ENCODE data around the gene CORO2B. TPM values are rescaled to one million over a fixed set of nuclear protein-coding genes. Genes with fewer than 3 reads are reported as not detected.

Gene CORO2B
- total RNA-seq, 3 donors from 2014 or later: 1.3 to 4.7 (median 1.9) TPM

DNA sequence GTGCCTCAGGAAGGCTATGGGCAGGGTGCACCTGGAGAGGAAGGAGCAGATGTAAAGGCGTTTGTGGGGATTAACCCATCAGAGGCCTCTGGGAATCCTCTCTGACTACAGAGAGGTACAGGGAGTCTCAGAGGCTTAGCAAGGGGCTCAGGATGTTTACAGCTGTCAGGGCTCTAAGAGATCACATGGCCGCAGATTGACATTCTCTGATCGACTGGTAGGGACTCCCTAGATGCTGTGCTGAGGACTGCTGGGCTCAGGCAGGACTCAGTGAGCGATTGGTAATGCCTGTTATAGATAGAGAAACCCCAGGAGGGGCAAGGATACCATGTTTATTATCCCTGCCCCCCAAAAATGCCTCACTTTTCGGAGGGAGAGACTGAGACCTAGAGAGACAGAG lies 103.5 kb downstream of the CORO2B start:
- intact Hi-C loops (cut with DNase I, micrococcal nuclease): no loop called here
- H3K4me1 ChIP-seq (ENCODE audit: low read depth): no peaks in the 10 kb centered on the region
- ATAC-seq (no peak), DNase-seq (no peak)
- no peaks in the 10 kb centered on the region for H3K36me3 ChIP-seq (ENCODE audit: low read depth)
- TF ChIP-seq, protein P1, sequence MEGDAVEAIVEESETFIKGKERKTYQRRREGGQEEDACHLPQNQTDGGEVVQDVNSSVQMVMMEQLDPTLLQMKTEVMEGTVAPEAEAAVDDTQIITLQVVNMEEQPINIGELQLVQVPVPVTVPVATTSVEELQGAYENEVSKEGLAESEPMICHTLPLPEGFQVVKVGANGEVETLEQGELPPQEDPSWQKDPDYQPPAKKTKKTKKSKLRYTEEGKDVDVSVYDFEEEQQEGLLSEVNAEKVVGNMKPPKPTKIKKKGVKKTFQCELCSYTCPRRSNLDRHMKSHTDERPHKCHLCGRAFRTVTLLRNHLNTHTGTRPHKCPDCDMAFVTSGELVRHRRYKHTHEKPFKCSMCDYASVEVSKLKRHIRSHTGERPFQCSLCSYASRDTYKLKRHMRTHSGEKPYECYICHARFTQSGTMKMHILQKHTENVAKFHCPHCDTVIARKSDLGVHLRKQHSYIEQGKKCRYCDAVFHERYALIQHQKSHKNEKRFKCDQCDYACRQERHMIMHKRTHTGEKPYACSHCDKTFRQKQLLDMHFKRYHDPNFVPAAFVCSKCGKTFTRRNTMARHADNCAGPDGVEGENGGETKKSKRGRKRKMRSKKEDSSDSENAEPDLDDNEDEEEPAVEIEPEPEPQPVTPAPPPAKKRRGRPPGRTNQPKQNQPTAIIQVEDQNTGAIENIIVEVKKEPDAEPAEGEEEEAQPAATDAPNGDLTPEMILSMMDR (IDR thresholded peaks at IDR 0.05): no peak
- H3K9me3 ChIP-seq: no peaks in the 10 kb centered on the region
- no peak overlapping the region for H3K4me3 ChIP-seq

GRCh38 chr15:68683026-68683425 lies 104.2 kb downstream of the CORO2B start:
- Histone ChIP-seq H3K9me3 (no peaks in the 10 kb centered on the region), H3K4me1 (ENCODE audit: low read depth) (no peaks in the 10 kb centered on the region), H3K36me3 (ENCODE audit: low read depth) (no peaks in the 10 kb centered on the region), H3K4me3 (no peak overlapping the region)
- intact Hi-C loops (cut with DNase I, micrococcal nuclease): no loop called here
- ATAC-seq (no peak), DNase-seq (no peak)
- TF ChIP-seq, protein P1 (IDR thresholded peaks at IDR 0.05): no peak

DNA sequence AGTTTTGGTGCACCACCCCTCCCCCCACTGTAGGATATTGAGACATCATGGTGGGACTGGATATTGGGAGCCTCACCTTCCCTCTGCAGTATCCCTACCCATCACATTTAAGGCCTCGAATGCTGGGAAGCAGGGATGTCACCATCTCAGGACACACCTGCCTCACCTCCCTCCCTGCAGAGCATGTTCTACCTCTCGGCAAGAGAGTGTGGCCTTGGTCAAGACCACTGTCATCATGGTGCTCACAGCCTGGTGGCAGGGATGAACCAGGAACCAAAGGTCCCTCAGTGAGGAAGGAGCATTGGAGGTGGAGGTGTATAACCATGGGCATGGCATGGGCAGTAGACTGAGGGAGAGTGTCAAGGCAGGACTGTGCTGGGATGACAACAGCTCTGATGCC lies 104.8 kb downstream of the CORO2B start:
- Histone ChIP-seq H3K36me3 (ENCODE audit: low read depth) (no peaks in the 10 kb centered on the region), H3K9me3 (no peaks in the 10 kb centered on the region), H3K4me3 (no peak overlapping the region), H3K4me1 (ENCODE audit: low read depth) (no peaks in the 10 kb centered on the region)
- DNase-seq: no peak
- intact Hi-C loops (cut with DNase I, micrococcal nuclease): no loop called here
- no peak for ATAC-seq
- TF ChIP-seq, protein P1 (IDR thresholded peaks at IDR 0.05): no peak

- intact Hi-C loops (cut with DNase I, micrococcal nuclease): no loop called here
- Histone ChIP-seq H3K4me1 (ENCODE audit: low read depth) (no peaks in the 10 kb centered on the region), H3K9me3 (no peaks in the 10 kb centered on the region), H3K36me3 (ENCODE audit: low read depth) (no peaks in the 10 kb centered on the region), H3K4me3 (no peak overlapping the region)
- DNase-seq (no peak), ATAC-seq (no peak)
- TF ChIP-seq, protein P1 (IDR thresholded peaks at IDR 0.05): no peak
These were observed 105.7 kb downstream of the CORO2B start for GRCh38 chr15:68684476-68684875.

DNA sequence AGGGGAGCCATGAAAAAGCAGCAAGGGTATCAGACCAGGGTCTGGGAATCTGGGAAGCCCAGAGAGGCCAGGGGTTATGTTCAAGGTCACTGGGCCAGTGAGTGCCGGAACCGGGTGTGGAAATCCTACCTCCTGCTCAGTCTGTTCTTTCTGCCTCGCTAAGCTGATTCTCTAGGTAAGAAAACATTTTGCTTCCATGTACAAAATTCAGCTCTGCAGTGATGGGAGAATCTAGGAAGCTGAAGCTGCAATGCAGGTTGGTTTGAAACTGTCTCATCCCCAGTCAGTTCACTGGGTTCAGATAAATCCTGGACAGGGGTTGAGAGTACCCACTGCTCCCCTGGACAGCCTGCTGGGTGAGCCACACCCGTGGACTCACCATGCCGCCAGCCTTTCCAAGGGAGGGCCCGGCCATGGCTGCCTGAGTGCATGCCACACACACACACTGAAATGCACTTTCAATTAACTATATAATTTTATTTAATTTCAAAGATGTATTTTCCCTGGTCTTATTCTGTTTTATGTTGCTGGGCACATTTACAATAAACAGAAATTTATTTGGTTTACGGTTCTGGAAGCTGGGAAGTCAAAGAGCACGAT lies 108.4 kb downstream of the CORO2B start:
- intact Hi-C loops (cut with DNase I, micrococcal nuclease): no loop called here
- TF ChIP-seq, protein P1 (IDR thresholded peaks at IDR 0.05): no peak
- Histone ChIP-seq H3K4me1 (ENCODE audit: low read depth) (no peaks in the 10 kb centered on the region), H3K36me3 (ENCODE audit: low read depth) (no peaks in the 10 kb centered on the region), H3K4me3 (no peak overlapping the region), H3K9me3 (no peaks in the 10 kb centered on the region)
- ATAC-seq (no peak), DNase-seq (no peak)

- no peaks in the 10 kb centered on the region for H3K4me1 ChIP-seq (ENCODE audit: low read depth)
- DNase-seq (no peak), ATAC-seq (no peak)
- H3K9me3 ChIP-seq: no peaks in the 10 kb centered on the region
- intact Hi-C loops (cut with DNase I, micrococcal nuclease): no loop called here
- TF ChIP-seq, protein P1 (IDR thresholded peaks at IDR 0.05): no peak
- H3K36me3 ChIP-seq (ENCODE audit: low read depth): no peaks in the 10 kb centered on the region
- H3K4me3 ChIP-seq: no peak overlapping the region
These were observed 112.9 kb downstream of the CORO2B start for GRCh38 chr15:68691705-68692104.

All from mucosa of descending colon (tissue), 3 donors.